Bronchial epithelial cell (primary cell): ENCODE results near the gene STEAP1B. TPM values are rescaled to one million over a fixed set of nuclear protein-coding genes. Genes with fewer than 3 reads are reported as not detected.
A peak's percentile ranks its signal among the peaks of the same experiment; 100 is the strongest.
"Not testable (repeated sequence)": the region's sequence is repeated elsewhere in the genome, so short reads cannot be mapped to it uniquely, and the experiment has no call there.

Source experiments
- DNase-seq: peaks from one replicate; pipeline ENCODE4 v3.0.0-alpha.2; 2010; ENCODE audit warnings: low read depth
- FAIRE-seq: peaks from 2 replicates; lab custom pipeline; 2011; peaks lifted over from hg19 to GRCh38; lab: Jason Lieb, UNC
- H3K27me3 ChIP-seq: 2 replicates; pipeline ENCODE4 v1.5.1; 2011; ENCODE audit warnings: low read length; ENCODE audit not compliant: control insufficient read depth, insufficient read depth
- H3K36me3 ChIP-seq: 2 replicates; pipeline ENCODE4 v1.5.1; 2011; ENCODE audit warnings: low read length; ENCODE audit not compliant: control insufficient read depth, insufficient read depth
- H3K4me3 ChIP-seq: 2 replicates; pipeline ENCODE4 v1.5.1; 2011; ENCODE audit warnings: mild to moderate bottlenecking, low read depth, low read length, control low read depth
- CTCF ChIP-seq: IDR thresholded peaks from 2 replicates; pipeline ENCODE4 v1.5.1; 2011; ENCODE audit warnings: mild to moderate bottlenecking, moderate library complexity, low read length, control low read depth, inconsistent platforms; ENCODE audit not compliant: insufficient read depth, severe bottlenecking
- total RNA-seq: library from RNA; depleted of rRNA; stranded (reverse); fragments of >200 nt; gene quantifications from 2 replicates; pipeline ENCODE4 v1.2.1, GENCODE V29; 2014

Gene STEAP1B
- total RNA-seq: 3.7 and 5.9 TPM in 2 replicates

- peak within 1 kb of the TSS; percentile 38 for H3K4me3 ChIP-seq
- H3K36me3 ChIP-seq, FAIRE-seq, H3K27me3 ChIP-seq: not testable (repeated sequence)
- DNase-seq: peak; percentile 78
- TF ChIP-seq CTCF: peak; percentile 90
Measured at GRCh38 chr7:22499888-22500689, at the start of gene STEAP1B. STEAP1B (minus strand) TSS chr7:22500188; CDS start chr7:22494855, 5,333 bp downstream.

GRCh38 chr7:22549051-22549450 lies 49.1 kb upstream of the STEAP1B start:
- peak; percentile 54 for DNase-seq
- H3K27me3 ChIP-seq: peaks cover 18% of the 10 kb centered on the region
- no peak overlapping the region for H3K4me3 ChIP-seq
- no peaks in the 10 kb centered on the region for H3K36me3 ChIP-seq
- TF ChIP-seq CTCF: no peak
- FAIRE-seq: no peak

GRCh38 chr7:22548313-22548712 lies 48.3 kb upstream of the STEAP1B start:
- H3K36me3 ChIP-seq: no peaks in the 10 kb centered on the region
- H3K27me3 ChIP-seq: peaks cover 18% of the 10 kb centered on the region
- no peak for DNase-seq
- FAIRE-seq: no peak
- H3K4me3 ChIP-seq: no peak overlapping the region
- no peak for TF ChIP-seq CTCF

GRCh38 chr7:22546769-22547168 lies 46.8 kb upstream of the STEAP1B start:
- no peak for TF ChIP-seq CTCF
- Histone ChIP-seq H3K27me3 (peaks cover 12% of the 10 kb centered on the region), H3K4me3 (no peak overlapping the region), H3K36me3 (no peaks in the 10 kb centered on the region)
- FAIRE-seq (no peak), DNase-seq (no peak)

GRCh38 chr7:22545529-22545928 lies 45.5 kb upstream of the STEAP1B start:
- Histone ChIP-seq H3K36me3 (no peaks in the 10 kb centered on the region), H3K27me3 (peaks cover 12% of the 10 kb centered on the region), H3K4me3 (no peak overlapping the region)
- FAIRE-seq: no peak
- TF ChIP-seq CTCF: no peak
- no peak for DNase-seq
